ENCODE data around the gene ATF2.

Gene ATF2

DNA sequence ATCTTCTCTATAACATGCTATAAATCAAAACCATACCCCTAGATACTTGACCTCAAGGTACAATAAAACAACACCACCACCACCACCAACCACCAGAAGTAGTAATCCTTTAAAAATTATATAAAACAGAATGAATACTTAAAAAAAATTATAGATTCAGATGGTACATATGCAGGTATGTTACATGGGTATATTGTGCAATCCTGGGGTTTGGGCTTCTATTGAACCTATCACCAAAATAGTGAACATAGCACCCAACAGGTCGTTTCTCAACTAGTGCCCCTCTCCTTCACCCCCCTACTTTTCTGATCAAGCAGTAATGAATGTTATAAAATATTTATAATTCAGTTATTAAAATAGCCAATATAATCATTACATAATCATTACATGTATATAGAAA is 91.7 kb downstream of the ATF2 start:
- DNase-seq, result no peak

DNA sequence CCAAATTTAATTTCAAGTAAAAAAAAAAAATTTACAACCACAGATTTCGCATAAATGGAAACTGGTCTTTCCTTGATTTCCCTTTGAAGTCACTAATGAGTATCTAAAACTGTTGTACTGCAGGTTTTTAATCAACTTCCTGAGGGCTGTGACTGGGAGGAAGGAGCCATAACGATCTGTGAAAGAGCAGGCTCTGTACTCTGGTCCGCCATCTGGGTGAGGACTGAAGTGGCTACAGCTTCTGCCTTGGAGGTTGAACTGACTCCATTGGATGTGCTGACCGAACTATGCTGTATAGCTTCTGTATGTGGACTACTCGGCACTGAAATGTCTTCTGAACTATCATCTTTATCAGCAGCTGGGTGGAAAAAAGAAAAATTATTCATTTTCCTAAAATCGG is 93.5 kb downstream of the ATF2 start:
- DNase-seq, result no peak

DNA sequence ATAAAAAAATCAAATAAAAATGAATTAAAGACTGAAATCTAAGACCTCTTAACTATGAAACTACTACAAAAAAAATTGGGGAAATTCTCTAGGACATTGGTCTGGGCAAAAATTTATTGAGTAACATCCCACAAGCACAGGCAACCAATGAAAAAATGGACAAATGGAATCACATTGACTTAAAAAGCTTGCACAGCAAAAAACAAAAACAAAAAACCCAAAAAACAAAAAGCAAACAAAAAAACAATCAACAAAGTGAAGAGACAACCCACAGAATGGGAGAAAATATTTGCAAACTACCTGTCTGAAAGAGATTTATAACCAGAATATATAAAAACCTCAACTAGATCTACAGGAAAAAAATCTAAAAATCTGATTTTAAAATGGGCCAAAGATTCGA is 99.5 kb downstream of the ATF2 start:
- no peak for DNase-seq

DNA sequence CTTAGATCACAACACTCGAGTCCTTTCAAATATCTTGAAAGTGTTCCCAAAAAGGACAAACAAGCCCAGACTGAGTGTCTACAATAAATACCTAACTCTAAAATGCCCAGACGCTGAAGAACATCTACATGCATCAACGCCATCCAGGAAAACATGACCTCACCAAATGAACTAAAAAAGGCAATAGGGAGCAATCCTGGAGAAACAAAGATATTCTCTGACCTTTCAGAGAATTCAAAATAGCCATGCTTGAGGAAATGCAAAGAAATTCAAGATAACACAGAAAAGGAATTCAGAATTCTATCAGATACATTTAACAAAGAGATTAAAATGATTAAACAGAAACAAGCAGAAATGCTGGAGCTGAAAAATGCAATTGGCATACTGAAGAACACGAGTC is 101.6 kb downstream of the ATF2 start:
- no peak for DNase-seq

DNA sequence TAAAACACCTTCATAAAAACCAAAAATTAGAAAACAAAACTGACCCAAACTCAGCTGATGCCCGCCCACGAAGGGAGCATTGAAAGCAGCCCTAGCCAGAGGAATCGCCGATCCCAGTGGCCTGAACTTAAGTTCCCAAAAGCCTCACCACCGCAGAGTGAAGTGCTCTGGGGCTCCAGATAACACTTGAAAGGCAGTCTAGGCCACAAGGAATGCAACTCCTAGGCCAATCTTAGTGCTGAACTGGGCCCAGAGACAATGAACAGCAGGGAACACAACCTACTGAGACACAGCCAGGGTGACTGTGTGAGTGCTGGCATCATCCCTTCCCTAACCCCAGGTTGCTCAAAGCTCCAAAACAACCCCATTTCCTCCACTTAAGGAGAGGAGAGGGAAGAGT is 103.2 kb downstream of the ATF2 start:
- no peak for DNase-seq

DNA sequence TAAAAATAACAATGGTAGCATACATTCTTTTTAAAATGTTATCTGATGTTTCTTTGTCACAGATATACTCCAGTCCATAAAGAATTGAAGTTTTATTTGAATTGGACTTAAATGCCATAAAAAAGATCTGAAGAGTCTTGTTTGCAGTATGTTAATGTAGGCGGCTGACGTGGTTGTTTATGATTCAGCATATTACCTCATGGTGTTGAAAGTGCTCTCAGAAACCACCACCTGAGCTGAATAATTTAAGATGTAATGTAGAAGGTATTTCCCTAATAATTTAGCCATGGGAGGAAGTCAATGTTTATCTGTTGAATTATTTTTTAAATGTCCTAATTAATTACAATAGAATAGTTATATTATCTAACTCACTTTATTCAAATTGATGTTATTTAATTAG is 104.3 kb downstream of the ATF2 start:
- DNase-seq, result no peak

DNA sequence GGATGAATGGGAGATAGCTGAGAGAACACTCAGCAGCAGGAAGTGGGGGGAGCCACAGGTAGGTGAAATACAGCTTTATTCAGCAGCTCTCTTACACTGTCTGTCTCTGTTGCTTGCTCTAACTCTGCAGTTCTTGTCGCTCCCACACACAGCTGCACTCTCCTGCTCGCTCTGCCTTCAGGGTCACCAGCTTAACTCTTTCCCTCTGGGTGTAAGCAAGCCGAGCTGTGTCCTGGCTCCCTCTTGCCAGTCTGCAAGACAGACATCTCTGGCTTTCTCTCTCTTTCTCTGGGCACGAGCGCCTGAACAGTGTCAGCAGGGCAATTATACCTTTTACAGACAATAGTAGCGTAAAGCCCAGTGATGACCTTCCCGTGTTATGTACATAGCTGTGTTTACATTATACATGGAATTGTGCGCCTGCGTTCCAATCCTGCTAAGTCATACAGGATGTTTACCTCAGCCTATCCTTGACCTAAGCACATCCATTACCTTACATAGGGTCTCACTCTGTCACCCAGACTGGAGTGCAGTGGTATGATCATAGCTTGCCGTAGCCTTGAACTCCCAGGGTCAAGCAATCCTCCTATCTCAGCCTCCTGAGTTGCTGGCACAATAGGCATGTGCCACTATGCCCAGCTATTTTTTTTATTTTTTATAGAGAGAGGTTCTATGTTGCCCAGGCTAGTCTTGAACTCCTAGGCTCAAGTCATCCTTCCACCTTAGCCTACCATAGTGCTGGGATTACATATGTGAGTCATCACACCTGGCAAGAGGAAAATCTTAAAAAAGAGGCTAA is 105.0 kb downstream of the ATF2 start:
- DNase-seq, result no peak

DNA sequence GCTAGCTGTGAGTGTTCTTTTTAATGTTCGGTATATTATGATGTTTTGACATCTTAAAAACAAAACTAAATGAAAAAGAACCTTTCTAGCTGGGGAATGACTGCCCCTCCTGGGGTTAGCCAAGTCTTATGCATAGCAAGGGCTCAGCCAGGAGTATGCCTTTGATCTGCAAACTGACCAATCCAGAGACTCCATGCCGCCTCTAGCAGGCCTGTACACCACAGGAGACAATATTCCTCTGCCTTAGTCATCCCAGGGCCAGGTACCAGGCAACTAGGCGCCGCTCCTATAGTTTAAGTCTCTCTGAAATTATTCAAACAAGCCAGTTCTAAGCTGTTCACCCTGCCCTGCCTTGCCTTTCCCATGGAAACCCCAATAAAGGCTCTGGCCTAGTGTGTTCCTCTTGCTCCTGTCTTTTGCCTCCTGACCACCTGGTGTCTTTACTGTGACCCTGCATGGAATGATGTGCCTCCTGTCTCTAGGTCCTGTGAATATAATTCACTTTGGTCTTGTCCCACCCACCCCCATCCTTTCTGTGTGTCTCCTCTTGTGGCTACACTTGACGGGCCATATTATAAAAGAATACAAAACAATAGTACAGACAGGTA is 110.8 kb downstream of the ATF2 start:
- DNase-seq, result no peak

DNA sequence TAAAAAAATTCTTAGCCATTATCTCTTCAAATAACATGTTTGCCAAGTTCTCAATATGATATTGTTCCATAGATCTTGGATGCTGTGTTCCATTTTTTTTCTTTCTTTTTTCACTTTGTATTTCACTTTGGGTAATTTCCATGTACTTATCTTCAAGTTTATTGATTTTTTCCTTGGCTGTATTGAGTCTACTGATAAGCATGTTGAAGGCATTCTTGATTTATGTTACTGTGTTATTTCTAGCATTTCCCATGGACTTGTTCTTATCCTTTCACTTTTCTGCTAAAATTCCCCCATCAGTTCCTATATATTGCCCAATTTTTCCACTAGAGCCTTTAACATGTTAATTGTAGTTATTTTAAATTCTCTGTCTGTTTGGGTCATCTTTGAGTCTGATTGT is 112.0 kb downstream of the ATF2 start:
- no peak for DNase-seq

DNA sequence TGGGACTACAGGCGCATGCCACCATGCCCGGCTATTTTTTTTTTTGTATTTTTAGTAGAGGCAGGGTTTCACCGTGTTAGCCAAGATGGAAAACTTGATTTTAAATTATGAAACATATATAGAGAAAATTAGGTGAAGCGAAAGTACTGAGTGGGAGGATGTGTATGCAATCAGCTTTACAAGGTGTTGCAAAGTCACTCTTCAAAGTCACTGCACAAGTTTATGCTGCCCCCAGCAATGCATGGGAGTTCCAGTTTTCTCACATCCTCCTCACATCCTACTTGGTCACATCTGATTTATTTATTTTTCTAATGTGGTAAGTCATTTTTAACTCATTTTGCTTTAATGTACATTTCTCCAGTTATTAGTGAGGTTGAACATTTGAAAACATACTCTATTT is 113.7 kb downstream of the ATF2 start:
- no peak for DNase-seq

DNA sequence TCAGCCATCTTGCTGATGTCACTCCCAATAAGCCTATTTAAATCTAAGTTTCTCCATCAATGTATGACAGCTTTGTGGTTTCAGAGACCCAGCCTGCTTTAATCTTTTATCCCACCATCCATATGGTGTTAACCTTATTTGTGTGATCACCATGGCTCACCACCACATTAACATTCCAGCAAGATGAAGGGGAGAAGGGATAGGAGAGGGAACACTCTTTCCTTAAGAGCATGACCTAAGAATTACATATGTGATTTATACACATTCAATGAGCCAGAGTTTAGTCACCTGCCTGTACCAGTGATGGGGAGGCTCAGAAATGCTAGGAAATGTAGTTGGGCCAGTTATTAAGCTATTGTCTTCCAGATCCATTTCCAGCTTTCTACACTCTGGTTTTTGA is 118.3 kb downstream of the ATF2 start:
- DNase-seq, result no peak

DNA sequence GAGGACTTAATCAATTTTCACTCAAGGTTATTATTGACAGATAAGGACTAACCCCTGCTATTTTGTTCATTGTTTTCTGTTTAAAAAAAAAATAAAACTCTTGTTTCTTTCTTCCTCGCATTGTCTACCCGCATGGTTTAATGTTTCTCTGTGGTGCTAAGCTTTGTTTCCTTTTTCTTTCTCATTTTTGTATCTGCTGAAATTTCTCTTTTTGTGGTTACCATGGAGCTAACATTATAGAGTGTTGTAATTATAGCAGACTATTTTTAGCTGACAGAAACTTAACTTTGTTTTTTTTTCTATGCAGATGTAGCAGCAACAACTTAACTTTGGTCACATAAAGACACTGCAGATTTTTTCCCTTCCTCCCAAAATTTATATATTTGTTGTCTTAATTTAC is 119.7 kb downstream of the ATF2 start:
- DNase-seq, result no peak

DNA sequence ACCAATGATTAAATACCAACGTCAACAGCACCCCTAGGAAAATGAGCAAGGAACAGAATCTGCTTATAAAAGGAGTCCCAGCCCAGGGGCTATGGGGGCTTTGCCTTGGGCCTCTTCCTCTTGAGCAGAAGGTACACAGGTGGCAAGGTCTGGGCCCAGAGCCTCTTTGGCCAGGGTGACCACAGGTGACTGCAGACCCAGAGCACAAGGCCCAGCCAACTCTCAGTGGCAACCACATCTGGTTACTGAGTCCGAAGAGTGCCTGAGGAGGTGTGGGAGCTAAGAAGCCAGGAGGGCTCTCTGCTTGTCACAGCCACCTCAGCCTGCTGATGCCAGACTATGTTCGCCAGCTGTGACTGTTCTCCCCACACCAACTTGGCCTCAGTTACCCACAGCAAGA is 128.5 kb downstream of the ATF2 start:
- no peak for DNase-seq

DNA sequence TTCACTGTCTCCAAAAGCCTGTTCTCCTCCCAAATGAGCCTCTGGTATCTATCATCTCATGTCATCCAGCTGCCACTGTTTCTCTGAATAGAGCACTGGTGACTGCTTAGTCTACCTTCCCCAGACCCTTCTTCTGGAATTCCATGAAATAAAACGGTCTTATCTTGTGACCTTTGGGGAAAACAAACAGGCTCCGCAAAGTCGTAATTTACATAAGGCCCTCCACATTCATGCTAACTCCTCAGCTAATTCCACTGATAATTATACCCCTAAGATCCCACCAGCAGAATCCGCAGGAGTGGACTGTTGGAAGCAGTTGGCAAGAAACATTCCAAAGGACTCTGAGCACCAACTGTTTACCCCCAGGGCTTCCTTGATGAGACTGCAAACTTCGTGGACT is 129.0 kb downstream of the ATF2 start:
- DNase-seq, result no peak

DNA sequence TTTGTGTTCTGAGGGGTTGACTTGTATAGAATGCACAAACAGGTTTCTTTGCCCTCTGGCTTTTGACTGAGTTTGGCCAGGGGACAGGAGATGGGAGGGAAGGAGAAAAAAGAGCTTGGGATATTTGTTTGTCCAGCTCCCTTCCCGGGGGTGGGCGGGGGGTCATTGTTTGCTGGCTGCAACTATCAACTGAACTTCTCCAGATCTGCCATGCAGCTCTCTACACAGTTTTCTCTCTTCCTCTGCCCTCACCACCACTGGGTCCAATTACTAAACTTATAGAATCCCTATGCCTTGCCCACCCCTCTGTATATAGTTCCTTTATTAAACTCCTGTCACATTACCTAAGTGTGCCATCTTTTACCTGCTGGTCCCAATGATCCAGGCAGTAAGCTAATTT is 130.1 kb downstream of the ATF2 start:
- no peak for DNase-seq

DNA sequence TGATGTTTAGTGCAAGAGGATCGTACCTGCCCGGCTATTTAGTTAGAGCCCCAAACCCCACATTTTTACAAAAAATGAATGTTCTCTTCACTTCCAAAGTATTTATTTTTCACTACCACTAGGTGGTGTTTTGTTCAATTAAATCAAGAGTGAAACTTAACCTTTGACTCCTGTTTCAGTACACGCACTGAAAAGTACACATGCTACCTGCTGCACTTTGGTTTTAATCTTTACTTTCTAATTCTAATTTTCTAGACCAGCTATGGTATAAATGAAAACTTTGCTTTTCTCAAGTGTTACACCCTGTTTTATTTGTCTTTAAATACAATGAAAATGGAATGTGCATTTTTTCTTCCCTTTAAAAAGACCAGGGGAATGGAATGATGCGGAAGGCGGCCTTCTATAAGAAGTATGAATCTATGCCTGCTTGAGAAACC is 131.4 kb downstream of the ATF2 start:
- no peak for DNase-seq

DNA sequence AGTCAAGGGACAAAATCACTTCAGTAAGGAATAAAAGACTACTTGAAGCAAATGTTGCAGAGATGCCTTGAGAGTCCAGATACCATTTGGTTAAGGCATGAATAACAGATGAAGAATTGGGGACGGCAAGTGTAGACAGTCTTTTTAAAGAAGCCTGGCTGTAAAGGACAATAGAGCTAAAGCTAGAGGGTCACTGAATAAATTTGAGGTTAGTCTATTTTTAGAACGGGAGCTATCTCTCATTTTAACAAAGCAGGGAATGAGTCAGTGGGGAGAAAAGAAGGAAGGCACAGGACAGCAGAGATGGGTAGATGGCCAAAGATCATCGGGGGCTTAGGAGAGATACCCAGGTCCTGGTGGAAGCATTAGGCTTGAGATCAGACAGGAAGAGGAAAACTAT is 132.2 kb downstream of the ATF2 start:
- no peak for DNase-seq

DNA sequence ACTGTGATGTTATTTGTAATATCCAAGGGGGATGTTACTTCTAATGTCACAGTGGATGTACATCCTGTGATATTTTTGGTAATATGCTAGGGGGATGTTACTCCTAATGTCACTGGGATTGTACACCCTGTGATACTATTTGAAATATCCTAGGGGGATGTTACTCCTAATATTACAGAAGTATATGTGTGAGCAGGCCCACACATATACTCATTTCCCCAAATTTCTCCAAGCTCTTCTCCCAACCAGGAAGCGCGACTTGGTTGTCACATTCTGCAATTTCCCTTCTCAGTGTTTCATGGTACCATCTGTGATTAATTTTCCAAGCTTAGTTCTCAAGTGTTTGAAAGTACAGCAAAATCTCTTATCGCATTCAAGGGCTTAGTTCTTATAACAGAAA is 133.3 kb downstream of the ATF2 start:
- no peak for DNase-seq

DNA sequence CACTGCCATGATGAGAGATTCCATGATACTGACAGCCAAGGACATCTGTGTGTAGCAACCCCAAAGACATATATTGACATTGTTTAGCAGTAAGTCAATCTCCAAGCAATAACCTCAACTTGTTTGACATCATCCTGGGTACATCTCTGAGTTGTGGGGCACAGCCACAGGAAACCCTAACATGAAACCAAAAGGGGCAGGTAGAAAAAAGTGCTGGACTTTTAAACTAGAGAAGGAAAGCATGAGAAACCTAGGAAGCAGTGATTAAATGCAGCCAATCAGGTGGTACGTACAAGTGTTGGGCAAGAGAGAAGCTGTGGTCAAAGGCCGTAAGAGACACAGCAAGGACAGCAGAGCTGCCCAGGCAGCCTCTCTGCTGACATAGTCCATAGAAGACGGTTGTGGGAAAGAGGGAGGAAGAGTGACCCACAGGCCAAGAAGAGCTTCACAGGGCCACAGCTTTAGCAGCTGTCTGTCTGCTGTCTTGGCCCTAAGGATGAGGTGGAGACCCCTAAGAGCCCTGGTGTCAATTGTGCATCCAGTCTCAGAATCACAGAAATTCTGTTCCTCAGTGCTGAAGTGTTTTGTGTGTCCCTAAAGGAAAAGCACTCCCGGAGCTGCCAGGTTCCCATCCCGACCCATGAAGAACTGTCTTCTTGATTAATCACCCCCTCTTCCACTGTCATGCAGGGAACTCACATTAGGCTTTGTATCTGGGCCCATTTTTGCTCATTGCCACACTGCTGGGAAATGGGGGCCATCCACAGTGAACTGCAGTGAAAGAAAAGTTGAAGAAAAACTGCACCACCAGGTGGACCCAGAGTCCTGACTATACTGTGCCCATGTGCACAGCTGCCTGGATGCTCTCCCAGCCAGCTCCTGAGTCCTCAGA is 137.4 kb downstream of the ATF2 start:
- DNase-seq, result no peak

DNA sequence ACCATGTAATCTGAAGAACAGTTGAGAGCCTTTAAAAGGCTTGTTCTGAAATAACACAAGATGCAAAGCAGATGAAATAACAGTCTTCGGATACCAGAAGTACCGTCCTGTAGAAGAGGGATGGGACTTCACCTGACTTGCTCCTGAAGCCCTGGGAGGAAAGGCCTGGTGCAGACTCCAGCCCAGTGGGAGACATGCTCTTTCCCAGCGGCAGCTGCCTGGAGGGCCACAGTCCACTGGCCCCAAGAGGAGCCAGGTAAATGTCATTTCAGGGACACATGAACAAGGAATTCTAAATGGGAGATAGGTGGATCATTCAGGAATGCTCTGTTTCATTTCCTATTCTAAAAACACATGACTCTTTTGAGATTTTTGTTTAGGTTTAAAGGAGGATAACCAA is 140.2 kb downstream of the ATF2 start:
- no peak for DNase-seq

DNA sequence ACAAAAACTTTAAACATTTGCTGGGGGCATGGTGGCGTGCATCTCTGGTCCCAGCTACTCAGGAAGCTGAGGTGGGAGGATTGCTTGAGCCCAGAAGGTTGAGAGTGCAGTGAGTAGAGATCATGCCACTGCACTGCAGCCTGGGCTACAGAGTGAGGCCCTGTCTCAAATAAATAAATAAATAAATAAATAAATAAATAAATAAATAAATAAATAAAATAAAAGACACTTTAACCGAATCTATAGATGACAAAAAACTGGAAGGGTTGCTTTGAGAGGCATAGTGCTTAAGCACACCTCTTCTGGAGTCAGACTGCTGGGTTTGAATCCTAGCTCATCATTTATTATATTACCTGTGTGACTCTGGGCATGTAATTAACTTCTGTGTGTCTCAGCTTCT is 141.6 kb downstream of the ATF2 start:
- no peak for DNase-seq

DNA sequence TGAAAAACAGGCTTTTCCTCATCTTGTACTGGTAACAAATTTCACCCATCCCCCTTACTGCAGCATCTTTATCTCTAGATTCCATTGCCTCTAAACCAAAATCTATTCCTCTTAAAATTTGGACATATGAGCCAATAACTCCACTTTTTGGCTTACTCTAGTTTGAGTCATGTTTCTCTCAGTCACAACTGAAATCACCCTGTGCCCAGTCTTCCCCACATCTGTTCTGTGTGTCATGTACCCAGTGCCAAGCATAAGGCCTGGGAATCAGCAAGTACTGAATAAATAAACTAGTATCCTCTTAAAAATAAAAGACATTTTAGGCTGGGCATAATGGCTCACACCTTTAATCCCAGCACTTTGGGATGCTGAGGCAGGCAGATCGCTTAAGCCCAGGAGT is 142.1 kb downstream of the ATF2 start:
- no peak for DNase-seq

DNA sequence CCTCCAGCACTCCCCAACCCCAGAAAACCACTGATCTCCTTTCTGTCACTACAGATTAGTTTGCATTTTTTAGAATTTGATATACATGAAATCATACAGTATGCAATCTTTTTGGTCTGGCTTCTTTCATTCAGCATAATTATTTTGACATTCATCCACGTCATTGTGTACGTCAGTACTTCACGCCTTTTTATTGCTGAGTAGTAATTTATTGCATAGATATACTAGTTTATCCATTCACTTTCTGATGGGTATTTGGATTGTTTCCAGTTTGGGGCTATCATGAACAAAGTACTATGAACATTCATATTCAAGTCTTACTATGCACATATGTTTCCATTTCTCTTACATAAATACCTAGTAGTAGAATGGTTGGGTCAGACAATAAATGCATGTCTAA is 142.8 kb downstream of the ATF2 start:
- DNase-seq, result no peak

DNA sequence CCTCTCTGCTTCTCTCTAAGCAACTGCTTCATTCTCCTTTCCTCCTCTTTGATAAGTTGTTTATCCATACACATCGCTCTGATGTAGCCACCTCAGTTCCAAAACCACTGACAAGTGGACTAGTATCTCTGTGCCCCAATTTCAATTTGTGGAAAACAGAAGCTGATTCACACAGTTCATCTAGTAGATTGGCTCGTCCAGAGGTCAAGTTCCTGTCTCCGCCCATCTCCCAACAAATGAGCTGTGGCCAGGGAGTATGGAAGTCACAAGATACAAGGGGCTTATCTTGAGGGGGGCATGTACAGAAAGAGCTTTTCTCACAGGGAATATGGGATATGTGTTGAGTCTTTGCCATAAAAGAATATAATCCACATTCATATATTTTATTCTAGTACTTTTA is 145.1 kb downstream of the ATF2 start:
- no peak for DNase-seq

Data from activated CD4-positive, alpha-beta T cell treated with anti-CD3 and anti-CD28 coated beads for 1 hour (primary cell).